Endometrium (tissue), 2 donors: Measurements from ENCODE around the gene GIT1.

Source experiments
- FAIRE-seq: peaks from 2 replicates; lab custom pipeline; 2012; peaks lifted over from hg19 to GRCh38; lab: Jason Lieb, UNC
- donor health status: control.
- donor health status: control.

The GIT1 gene, protein sequence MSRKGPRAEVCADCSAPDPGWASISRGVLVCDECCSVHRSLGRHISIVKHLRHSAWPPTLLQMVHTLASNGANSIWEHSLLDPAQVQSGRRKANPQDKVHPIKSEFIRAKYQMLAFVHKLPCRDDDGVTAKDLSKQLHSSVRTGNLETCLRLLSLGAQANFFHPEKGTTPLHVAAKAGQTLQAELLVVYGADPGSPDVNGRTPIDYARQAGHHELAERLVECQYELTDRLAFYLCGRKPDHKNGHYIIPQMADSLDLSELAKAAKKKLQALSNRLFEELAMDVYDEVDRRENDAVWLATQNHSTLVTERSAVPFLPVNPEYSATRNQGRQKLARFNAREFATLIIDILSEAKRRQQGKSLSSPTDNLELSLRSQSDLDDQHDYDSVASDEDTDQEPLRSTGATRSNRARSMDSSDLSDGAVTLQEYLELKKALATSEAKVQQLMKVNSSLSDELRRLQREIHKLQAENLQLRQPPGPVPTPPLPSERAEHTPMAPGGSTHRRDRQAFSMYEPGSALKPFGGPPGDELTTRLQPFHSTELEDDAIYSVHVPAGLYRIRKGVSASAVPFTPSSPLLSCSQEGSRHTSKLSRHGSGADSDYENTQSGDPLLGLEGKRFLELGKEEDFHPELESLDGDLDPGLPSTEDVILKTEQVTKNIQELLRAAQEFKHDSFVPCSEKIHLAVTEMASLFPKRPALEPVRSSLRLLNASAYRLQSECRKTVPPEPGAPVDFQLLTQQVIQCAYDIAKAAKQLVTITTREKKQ

DNA sequence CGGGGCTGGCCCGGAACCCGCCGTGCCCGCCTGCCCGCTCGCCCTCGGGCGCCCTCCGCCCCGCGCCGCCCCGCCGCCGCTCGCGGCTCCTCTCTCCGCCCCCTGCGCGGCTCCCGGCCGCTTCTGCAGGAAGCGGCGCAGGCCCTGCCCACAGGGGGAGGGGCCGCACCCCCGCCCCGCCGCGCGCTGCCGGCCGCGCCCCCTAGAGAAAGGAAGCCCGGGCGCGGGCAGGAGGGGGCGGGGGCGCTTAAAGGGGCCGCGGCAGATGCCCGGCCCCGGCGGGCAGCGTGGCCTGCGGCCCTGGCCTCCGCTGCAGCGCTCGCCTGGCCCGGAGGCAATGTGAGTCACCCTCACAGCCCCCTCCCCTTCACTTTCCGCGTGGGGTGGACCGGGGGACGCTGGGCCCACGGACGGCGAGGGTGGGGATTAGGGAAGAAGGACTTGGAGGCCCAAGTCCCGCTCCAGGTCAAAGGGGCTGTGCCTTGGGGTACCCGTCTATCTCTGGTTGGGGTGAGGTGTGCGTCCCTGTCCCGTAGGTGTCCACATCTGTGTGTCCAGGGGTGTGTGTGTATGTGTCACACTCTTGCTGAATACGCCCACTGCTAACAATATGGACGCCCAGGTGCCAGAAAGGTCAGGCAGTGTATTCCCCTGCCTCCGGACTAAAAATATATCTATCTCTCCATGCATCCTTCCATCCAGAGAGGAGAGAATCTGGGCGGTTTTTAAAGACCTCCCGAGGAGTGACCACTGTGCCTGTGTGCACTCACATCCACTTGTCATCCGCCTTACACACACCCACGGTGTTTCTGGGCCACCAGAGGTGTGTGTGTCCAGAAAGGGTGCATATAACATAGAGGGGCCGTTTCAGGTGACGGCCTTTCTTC, at the start of gene GIT1:
Gene GIT1 (minus strand): TSS at position 125 of the 887 bp plus-strand sequence. CDS start 270 bp downstream, outside the sequence.
- no peak for FAIRE-seq

DNA sequence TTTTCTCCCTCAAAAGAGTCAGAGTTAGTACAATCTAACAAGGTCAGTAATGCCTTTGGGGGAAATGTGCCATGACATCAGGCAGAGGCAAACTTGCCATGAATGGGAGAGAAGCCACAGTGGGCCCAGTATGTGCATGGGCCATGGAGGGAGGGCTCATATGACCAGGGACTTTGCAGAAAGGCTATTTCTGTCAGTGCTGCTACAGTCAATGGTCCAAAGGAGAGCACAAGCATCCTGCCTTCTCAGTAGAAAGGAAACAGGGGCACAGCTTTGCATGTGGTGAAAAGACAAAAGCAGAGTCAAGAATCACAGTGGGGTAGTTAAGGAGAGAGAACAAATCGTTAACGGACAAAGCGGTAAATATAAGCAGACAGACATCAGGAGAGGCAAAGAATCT, 44.4 kb upstream of the GIT1 start:
- no peak for FAIRE-seq

DNA sequence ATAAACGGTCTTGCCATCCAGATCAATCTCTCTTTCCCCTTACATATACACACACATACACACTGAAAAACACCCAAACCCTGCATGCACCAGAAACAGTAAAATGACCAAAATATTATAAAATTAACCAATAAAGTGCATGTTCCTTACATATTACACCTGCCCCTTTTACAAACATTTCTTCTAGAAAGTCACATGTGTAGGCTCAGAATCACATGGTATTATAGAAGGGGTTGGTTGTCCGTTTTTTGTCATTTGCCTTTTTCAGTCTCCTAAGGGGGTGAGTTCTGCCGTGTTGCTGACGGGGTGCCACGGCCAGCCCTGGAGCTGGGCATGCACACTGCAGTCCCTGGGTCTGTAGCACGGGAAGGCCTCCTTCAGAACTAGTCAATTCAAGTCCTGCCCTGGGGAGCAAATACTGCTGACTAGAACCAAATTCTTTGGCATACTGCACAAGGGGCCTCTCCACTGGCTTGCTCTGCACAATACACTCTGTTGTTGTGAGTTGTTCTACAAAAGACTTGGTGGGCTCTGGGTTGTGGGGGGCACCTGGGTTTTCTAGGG, 41.3 kb upstream of the GIT1 start:
- no peak for FAIRE-seq

DNA sequence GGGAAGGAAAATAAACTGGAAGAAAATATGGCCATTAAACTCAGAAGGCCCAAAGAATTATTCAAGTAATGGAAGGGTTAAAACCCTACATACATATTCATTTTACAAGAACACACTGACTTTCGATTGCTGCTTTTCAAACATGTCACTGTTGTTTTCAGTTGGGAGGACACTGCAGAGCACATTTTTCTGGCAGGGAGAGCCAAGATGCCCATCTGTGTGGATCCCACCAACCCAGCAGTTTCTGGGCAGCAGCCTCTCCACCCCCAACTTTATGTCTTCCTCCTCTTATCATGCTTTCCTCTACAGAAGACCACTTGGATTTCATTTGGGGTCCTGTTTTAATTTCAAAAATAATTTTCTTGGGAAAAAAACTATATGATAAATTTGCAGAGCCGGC, 40.4 kb upstream of the GIT1 start:
- FAIRE-seq, result no peak

DNA sequence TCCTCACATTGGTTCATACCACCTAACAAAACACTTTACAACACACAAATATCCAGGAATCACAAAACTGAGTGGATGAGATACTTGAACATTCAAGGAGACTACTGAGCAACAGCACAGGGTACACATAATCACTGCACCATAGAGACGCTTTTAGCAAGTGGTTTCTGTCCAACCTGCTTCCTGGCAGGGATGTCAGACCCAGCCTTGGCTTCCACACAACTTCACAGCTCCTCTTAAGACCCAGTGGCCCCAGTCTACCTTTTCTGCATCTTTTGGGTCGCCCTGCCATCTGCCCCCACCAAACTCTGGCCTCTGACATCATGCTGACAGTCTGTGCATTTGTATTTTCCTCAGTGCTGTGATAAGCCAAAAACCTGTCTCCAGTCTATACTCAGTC, 39.2 kb upstream of the GIT1 start:
- no peak for FAIRE-seq

DNA sequence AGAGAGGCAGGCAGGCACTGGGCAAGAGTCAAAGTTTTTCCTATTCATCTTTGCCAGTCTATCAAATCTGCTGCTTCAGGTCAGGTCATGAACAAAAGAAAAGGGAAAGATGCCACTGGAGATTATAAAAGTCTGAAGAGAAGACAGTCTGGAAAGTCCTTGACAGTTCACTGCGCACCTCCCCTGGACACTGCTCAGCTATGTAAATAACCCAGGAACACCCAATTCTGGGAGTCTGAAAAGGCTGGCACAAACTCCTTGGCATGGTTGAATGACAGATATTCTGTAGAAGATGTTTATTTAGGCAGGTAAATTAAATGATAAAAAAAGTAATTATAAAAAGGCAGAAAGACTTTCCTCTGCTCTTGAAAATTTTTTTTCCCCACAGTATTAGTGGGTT, 38.5 kb upstream of the GIT1 start:
- no peak for FAIRE-seq

DNA sequence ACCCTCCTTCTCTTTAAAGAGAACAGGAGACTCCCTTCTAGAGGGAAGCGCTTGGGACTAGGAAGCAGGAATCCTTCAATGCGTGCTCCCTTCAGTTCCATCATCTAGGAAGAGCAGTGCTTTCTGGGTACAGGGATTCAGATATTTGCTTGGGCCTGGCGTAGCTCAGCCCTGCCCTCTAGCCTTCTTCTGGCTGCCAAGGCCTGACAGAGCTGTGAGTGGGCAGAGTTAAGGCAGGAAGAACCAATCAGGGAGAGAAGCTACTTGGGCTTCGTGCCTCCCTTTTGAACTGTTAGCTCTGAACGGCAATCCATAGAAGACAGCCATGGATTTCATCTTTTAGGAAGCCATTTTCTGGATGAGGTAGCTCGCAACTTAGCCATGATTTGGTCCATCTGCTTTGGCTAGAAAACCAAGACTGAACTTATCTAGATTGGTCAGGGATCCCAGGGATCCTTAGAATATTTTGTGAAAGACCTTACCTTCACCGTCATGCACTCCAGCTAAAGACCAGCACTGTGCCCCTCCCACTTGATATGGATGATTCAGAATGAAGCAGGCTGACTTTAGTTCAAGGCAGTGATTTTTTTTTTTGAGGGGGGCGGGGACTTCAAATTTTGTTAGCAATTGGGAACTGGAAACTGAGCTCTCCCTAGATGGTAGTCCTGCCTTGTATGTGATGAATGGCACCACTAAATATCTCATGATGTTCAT, 35.7 kb upstream of the GIT1 start:
- no peak for FAIRE-seq

DNA sequence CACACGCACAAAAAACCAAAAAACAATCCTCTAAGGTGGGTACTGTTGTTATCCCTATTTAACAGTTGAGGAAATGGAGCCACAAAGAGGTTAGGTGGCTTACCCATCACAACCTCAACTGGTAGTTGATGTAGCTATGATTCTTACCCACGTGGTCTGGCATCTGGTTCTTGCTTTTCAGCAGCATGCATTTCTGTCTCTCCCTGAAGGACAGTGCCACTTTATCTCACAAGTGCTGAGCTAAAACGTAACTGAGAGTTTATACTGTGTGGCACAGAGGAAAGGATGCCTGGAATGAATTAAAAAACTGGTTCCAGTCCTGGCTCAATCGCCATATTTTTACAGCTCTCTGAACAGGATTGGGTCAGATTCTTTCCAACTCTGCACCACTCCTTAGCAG, 35.1 kb upstream of the GIT1 start:
- FAIRE-seq, result no peak

DNA sequence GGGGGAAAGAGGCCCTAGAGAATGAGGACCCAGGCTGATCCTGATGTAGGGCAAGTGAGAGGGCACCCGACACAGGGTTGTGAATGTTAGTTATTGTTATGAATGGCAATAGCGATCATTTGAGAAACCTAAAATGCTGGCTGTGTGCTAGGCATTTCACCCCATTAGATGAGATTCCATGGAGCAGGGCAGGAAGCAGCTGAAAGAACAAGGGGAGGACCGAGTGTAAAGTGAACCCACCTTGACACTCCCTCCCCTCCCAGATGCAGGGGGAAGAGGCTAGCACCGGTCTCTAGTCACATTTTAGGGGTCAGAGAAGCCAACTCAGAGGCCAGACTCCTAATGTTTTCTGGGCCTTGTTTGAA, 33.8 kb upstream of the GIT1 start:
- no peak for FAIRE-seq

DNA sequence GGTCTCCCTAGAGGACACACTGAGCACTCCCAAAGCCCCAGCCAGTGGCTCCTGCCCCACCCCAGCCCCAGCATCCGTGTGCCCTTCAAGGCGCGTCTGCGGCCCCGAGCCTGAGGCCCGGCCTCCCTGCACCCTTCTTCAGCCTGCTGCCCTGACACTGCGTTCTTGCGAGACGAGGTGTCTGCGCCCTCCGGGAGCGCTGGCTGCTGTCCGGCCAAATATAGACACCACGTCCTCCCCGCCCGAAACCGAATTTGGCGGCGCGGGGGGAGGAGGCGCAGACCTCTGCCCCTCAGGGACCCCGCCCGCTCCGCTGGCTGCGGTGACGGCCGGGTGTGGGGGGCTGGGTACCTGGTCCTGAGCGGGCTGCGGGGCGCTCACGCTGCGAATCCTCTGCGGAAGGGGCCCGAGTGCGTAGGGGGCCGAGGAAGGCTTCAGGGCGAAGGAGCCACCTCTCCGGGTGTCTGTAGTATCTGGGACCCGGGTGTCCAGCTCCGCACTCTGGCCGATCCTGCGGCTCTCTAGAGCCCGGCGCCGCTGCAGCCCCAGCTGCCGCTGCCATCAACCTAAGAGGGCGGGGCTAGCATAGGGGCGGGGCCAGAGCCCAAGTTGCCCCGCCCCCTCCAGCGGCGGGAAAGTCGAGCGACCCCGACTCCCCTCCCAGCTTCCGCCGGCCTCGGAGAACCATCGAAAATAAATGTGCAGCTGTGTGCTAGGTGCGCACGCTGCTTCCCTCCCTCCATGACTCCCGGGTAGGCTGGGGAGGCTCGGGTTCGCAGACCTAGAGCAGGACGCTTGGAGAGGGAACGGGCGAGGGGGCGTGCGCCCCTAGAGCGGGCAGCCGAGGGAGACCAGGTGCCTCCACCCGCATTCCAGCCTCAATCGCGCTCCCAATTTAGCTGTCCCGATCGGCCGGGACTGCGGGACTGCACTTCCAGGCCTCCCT, 33.2 kb upstream of the GIT1 start, which contains the start of gene CORO6:
Gene CORO6 (minus strand): TSS at position 576 of the 946 bp plus-strand sequence. CDS start 1,491 bp downstream, outside the sequence.
- FAIRE-seq, result no peak

DNA sequence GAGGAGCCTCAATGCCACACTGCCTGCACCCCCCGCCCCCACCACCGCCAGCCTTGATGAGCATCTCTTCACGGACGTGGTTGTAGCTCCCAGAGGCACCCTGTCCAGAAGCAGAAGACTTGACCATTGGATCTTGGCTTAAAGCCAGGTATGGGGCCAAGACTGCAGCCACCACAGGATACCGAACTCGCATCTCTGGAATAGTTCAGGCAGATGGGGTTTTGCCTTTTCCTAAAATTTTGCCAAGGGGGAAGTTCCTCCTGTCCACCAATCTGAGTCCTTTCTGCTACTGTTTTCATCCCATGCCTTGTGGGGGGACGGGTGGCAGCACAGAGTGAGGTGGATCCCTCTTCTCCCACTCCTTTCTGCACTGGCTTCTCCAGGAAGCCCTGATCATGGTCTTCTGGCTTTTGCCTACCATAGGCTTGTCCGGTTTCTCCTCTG, 32.3 kb upstream of the GIT1 start:
- no peak for FAIRE-seq

DNA sequence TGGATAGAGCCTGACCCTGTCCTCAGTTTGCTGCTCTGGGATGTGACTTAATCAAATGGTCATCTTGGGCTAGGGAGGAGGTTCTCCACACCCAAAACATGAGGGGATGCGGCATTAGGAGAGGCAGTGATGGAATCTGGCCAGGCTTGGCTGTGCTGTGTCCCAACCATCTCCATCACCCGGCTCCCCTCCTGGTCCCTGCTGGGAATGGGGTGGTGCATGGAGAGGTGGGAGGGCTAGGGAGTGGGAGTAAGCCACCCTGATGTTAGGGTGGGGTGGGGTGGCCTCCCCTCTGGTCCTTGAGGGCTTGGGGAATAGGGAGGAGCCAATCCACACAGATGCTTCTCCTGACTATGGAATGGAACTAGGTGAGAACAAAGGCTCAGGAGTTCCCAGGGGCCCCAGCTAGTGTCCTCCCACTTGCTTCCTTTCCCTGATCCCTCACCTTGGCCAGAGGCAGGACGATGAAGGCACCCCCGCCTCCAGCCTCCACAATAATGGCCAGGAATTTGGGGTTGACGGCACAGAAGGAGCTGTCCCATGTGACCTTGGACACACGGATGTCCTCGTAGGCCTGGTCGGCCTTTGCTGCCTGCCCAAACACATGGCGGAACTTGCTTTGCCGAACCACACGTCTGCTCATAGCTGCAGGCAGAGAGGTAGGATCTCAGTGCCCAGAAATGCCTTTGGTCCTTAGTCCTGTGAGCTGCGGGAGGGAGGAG, 31.5 kb upstream of the GIT1 start:
- no peak for FAIRE-seq

DNA sequence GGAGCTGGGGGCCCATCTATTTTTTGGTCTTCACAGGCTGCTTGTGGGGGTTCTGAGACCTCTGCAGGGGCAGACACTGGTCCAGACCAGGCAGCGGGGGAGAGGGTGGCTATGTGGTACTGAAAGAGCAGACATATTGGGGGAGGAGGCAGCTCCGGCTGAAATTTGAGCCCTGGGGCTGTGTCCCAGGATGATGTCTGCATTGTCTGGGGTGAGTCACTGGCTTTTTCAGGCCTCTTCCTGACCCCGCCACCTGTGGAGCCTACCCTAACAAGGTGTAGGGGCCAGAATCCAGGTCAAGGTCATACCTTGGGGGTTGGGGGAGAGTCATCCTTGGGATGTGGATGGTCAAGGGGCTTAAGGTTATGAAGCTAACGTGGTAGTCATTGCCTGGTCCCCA, 30.8 kb upstream of the GIT1 start:
- FAIRE-seq, result no peak

DNA sequence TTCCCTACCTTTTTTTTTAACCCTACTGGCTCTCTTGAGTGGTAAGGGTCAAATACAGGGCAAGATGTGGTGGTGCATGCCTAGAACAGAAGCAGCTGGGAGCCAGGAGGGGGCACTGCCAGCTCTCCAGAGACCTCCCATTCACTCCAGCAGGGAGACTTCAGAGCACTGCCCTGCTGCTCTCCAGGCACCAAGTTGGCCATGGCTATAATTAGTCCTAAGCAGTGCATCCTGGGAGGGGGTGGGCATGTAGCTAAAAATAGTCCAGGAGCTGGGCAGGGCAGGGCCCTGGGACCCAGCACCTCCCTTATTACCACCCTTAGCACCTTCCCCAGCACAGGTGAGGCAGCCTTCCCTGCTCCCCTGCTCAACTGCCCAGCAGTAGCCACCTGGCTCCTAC, 29.8 kb upstream of the GIT1 start:
- FAIRE-seq, result no peak

DNA sequence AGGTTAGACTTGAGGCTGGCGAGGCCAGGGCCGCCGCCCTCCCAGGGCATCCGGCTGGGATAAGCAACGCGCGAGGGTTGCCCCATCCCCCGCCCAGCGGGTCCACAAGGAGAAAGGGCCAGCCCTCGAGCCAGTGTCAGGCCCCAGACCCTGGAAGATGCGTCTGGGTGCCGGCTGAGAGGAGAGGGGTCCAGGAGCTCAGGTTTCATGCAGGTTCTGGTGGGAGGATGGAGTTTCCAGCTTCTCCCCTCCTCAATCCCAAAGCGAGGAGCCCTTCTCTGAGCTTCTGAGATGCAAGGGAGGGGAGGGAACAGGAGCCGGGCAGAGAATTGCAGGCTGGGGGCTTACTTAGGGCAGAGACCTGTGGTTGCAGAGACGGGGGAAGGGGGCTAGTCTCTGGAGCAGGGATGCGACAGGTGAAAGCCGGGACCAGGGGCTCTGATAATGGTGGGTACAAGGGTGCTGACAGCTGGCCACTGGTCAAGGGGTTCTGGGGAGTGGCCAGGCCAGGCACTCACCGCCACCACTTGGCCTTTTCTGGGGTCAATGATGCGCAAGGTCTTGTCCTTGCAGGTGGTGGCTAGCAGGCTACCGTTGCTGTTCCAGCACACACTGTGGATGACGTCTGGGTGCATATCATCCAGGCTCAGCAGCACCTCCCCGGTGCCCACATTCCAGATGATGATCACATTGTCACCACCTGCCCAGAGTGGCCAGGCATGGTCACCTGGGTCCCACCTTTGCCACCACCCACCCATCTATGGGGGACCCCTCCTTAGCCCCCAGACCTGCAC, 29.0 kb upstream of the GIT1 start:
- FAIRE-seq, result no peak

DNA sequence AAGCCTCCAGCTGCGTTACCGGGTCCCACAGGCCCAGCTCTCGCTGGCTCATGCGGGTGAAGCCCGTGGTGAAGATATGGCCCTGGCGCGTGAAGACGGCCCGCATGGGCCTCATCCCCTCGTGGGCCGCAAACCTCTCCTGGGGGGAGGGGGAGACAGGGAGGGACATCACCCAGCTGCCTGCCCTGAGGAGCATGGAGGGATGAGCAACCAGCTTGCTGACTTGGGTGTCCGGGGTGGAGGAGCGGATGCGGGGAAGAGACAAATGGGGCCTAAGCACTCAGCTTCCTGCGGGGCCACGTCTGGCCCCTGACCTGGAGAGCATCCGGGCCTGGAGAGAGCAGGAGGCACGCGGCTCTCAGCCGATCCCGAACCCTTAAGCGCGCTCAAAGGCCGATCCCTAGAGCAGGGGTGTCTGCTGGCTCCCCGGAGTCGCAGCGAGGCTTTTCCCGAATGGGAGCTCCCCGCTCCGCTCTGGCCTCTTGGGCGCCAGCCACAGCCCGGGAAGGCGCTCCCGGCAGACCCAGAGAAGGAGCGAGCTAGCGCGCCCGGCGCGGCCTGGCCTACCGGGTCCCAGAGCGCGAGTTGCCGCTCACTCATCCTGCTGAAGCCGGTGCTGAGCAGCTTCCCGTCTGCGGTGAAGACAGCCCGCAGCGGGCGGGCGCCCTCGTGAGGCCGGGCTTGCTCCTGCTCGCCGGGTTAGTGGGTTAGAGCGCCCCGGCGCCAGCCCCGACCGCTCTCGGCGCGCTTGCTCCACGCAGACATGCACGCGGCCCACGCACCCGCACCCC, 28.2 kb upstream of the GIT1 start:
- FAIRE-seq, result no peak

DNA sequence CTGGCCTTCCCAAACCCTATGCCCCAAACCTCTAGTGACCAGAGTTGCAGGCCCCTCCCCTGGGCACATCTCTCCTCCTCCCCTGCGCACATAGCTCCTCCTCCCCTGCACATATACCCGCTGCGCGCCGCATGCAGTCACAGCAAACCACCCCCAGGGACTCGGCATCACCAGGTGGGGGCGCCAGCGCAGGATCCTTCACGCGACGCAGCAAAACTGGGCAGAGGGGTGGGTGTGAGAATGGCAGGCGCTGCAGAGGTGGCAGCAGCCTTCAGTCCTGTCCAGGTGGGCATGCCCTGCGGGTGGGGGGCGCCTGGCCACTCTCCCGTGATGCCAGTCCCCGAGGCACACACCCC, 27.7 kb upstream of the GIT1 start:
- no peak for FAIRE-seq
